ENCODE data around the gene TBC1D19.
"Not testable (repeated sequence)": the region's sequence is repeated elsewhere in the genome, so short reads cannot be mapped to it uniquely, and the experiment has no call there.

- TF ChIP-seq CTCF (IDR thresholded peaks at IDR 0.05; ENCODE audit: insufficient read depth, low read length); POLR2AphosphoS5 (IDR thresholded peaks at IDR 0.05; ENCODE audit: low read depth); REST (IDR thresholded peaks at IDR 0.05; ENCODE audit: insufficient replicate concordance, low read depth): not testable (repeated sequence)
These were observed 9.7 kb downstream of the TBC1D19 start for GRCh38 chr4:26593557-26593956.
